ENCODE results near the gene LMCD1.

DNA sequence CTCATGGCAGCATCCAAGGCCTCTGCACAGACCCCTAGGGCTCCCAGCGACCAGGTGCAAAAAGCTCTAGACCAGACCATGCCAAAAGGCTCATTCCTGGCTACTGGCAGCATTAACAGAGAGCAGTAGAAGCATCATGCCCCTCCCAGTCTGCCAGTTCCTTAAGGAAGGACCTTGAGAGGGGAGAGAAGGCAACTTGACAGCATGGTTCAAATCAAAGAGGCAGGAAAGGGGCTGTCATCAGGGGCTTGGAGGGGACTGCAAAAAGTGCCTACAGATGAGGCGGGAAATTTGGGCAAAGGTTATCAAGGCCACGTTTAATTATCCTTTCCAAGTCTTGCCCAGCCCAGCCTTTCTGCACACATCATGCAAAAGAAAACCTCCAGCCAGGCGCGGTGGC lies 78.3 kb downstream of the LMCD1 start:
- no peak for TF ChIP-seq POLR2A (IDR thresholded peaks at IDR 0.05; ENCODE audit: low read depth)
- TF ChIP-seq, protein P1, sequence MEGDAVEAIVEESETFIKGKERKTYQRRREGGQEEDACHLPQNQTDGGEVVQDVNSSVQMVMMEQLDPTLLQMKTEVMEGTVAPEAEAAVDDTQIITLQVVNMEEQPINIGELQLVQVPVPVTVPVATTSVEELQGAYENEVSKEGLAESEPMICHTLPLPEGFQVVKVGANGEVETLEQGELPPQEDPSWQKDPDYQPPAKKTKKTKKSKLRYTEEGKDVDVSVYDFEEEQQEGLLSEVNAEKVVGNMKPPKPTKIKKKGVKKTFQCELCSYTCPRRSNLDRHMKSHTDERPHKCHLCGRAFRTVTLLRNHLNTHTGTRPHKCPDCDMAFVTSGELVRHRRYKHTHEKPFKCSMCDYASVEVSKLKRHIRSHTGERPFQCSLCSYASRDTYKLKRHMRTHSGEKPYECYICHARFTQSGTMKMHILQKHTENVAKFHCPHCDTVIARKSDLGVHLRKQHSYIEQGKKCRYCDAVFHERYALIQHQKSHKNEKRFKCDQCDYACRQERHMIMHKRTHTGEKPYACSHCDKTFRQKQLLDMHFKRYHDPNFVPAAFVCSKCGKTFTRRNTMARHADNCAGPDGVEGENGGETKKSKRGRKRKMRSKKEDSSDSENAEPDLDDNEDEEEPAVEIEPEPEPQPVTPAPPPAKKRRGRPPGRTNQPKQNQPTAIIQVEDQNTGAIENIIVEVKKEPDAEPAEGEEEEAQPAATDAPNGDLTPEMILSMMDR (IDR thresholded peaks at IDR 0.05), result no peak
